ENCODE measurements around the gene ADARB2. TPM values are rescaled to one million over a fixed set of nuclear protein-coding genes. Genes with fewer than 3 reads are reported as not detected.
A peak's percentile ranks its signal among the peaks of the same experiment; 100 is the strongest.

Gene ADARB2
- total and polyA plus RNA-seq, 4 experiments from 2014 or later: 13.5 to 14.1 TPM; not detected in 2

DNA sequence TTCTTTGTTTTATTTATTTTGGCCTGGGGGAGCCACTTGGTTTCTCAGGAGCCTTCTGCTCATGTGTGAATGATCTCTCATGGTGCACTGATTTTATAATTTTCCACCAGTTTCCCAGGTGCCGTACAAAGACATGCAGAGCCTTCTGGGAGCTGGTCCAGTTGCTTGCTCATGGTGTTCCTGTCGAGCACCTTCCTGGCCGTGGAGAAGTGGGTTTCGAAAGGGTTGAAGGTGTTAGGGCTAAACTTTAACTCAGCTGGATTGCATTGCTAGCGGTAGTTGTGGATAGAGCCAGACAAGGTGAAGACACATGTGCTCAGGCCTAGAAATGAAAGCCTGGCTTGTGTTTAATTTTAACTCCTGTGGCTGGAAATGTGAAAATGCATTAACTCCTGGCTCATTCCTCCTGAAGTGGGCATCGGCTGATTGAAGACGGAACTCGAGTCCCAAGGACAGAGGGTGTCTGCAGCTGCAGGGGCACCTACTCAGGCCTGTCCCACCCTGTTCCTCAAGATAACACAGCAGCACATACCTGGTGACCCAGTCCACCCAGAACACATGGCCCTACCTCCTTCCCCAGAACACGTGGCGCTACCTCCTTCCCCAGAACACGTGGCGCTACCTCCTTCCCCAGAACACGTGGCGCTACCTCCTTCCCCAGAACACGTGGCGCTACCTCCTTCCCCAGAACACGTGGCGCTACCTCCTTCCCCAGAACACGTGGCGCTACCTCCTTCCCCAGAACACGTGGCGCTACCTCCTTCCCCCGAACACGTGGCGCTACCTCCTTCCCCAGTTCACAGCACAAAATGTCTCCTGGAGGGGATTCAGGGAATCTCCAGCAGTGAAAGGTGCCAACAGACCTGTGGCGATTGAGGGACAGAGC is 547.9 kb downstream of the ADARB2 start:
- ChIA-PET CTCF (ENCODE audit: partially characterized antibody) (no interaction called here), POLR2A (ENCODE audit: partially characterized antibody) (no interaction called here)
- Histone ChIP-seq H3K9me3 (ENCODE audit: control insufficient read depth in 1 of 2, low read length in 2 of 2) (no peaks in the 10 kb centered on the region), H3K36me3 (ENCODE audit: insufficient read depth, low read length) (no peaks in the 10 kb centered on the region), H3K27ac (ENCODE audit: low read depth, low read length) (no peak overlapping the region), H3K4me3 (ENCODE audit: low read length in 2 of 2) (no peak overlapping the region), H3K27me3 (ENCODE audit: insufficient read depth, low read length) (no peaks in the 10 kb centered on the region), H3K4me1 (ENCODE audit: insufficient read depth, low read length) (peaks cover 14% of the 10 kb centered on the region)
- Mint-ChIP-seq H3K36me3 (no peaks in the 10 kb centered on the region), H3K9me3 (no peaks in the 10 kb centered on the region), H3K27ac (no peak overlapping the region), H3K27me3 (peaks cover 0 to 3% of the 10 kb centered on the region in 2 donors), H3K4me1 (peaks cover 9 to 24% (median 15%) of the 10 kb centered on the region in 4 donors), H3K4me3 (no peak overlapping the region)
- intact Hi-C loops (cut with micrococcal nuclease): no loop called here
- no peak for DNase-seq

DNA sequence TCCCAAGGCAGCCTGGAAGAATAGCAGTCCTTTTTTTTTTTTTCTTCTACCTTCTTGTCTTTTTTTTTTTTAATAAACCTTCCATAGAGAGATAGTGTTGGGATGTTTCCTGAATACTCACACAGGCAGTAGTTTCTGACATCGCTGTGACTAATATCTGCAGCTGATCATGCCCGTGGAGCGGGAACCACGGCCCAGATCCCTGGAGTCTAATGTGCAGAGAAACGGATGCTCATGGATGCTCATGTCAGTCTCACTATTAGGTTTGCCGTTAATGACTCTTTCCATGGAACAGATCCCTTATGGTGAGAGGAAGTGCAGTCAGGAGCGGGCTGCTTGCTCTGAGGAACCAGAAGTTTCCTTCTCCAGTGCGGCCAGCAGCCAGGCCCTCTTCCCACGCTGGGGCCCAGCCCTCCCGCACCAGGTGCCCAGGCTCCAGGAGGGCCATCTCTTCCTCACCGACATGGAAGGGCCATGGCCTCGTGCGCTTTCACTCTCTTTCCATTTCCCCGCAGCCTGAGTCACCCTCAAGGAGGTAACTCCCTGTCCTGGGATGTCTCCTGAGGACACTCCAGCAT is 548.7 kb downstream of the ADARB2 start:
- H3K27me3 ChIP-seq (ENCODE audit: insufficient read depth, low read length): no peaks in the 10 kb centered on the region
- intact Hi-C loops (cut with micrococcal nuclease): no loop called here
- no peak overlapping the region for H3K4me3 Mint-ChIP-seq
- H3K9me3 ChIP-seq (ENCODE audit: control insufficient read depth in 1 of 2, low read length in 2 of 2): no peaks in the 10 kb centered on the region
- H3K36me3 Mint-ChIP-seq: no peaks in the 10 kb centered on the region
- peaks cover 4 to 16% (median 9%) of the 10 kb centered on the region in 4 donors for H3K4me1 Mint-ChIP-seq
- H3K27ac Mint-ChIP-seq: peak overlapping the region in 1 of 7 donors; percentile 55
- peaks cover 9% of the 10 kb centered on the region for H3K4me1 ChIP-seq (ENCODE audit: insufficient read depth, low read length)
- no peaks in the 10 kb centered on the region for H3K9me3 Mint-ChIP-seq
- DNase-seq: no peak
- CTCF ChIA-PET (ENCODE audit: partially characterized antibody): no interaction called here
- POLR2A ChIA-PET (ENCODE audit: partially characterized antibody): no interaction called here
- H3K27ac ChIP-seq (ENCODE audit: low read depth, low read length): no peak overlapping the region
- H3K36me3 ChIP-seq (ENCODE audit: insufficient read depth, low read length): no peaks in the 10 kb centered on the region
- no peak overlapping the region for H3K4me3 ChIP-seq (ENCODE audit: low read length in 2 of 2)
- peaks cover 1 to 3% of the 10 kb centered on the region in 2 donors for H3K27me3 Mint-ChIP-seq

DNA sequence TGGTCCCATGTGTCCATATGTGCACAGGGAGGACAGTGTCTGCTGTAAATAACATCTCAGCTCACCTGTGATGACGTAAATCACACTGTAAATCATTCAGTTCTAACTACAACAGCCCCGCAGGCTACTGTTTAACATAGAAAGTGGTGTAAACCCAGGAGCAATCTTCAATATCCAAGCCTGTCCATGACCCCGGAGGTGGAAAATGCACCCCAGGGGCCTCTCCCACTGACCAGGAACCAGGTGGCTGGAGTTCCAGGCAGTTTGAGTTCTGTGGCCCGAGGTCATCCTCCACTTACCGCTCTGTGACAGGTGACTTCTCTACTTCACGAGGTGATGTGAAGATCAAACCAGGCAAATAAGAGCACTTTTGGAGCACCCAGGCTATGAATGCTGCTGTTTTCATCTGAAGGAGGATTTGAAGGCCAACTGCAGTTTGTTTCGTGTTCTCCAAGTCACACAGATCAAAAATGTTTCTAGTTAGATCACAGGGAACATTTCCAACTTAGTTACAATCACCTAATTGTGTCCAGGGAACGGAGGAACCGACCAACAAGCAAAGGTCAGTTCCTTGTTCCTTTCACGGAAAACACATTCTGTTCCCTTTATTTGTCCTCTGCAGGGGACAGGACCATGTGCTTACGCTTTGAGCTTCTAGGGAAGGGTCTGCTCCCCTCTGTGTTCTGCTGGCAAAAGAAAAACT is 549.3 kb downstream of the ADARB2 start:
- H3K36me3 ChIP-seq (ENCODE audit: insufficient read depth, low read length): no peaks in the 10 kb centered on the region
- no peak overlapping the region for H3K4me3 ChIP-seq (ENCODE audit: low read length in 2 of 2)
- DNase-seq: no peak
- peaks cover 1 to 3% of the 10 kb centered on the region in 2 donors for H3K27me3 Mint-ChIP-seq
- no peaks in the 10 kb centered on the region for H3K9me3 Mint-ChIP-seq
- no peak overlapping the region for H3K4me3 Mint-ChIP-seq
- ChIA-PET POLR2A (ENCODE audit: partially characterized antibody) (no interaction called here), CTCF (ENCODE audit: partially characterized antibody) (no interaction called here)
- intact Hi-C loops (cut with micrococcal nuclease): no loop called here
- no peak overlapping the region for H3K27ac Mint-ChIP-seq
- peaks cover 0 to 10% (median 3%) of the 10 kb centered on the region in 4 donors for H3K4me1 Mint-ChIP-seq
- H3K27me3 ChIP-seq (ENCODE audit: insufficient read depth, low read length): no peaks in the 10 kb centered on the region
- H3K4me1 ChIP-seq (ENCODE audit: insufficient read depth, low read length): peaks cover 3% of the 10 kb centered on the region
- H3K9me3 ChIP-seq (ENCODE audit: control insufficient read depth in 1 of 2, low read length in 2 of 2): no peaks in the 10 kb centered on the region
- no peaks in the 10 kb centered on the region for H3K36me3 Mint-ChIP-seq
- no peak overlapping the region for H3K27ac ChIP-seq (ENCODE audit: low read depth, low read length)

DNA sequence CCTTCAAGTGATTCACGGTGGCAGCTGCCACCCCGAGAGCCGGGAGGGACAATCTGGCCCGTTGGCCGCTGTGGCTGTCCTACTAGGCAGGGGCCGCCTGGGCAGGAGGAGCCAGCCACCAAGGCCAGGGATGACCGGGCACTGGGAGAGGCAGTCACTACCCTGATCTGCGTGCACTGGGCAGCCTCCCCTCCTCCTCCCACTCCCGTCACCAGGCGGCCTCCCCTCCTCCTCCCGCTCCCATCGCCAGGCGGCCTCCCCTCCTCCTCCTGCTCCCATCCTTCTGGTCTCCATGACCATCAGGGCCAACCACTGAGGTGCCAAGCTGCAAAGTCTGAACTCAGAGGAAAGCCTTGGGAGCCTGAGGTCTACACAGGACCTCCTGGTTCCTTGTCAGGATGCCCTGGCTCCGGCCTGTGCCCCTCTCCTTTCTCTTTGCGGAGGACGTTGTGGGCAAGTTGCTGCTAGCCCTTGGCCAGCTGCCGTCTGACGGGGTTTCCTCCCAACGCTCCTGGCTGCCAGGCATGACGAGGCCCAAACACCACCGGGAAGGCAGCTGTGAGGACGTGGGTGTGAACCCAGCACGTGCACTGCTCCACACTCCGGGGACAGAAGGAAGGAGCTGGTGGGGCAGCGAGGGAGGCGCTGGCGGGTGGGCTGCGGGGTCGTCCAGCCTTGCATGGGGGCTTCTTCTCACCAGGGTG is 550.0 kb downstream of the ADARB2 start:
- intact Hi-C loops (cut with micrococcal nuclease): no loop called here
- no peaks in the 10 kb centered on the region for H3K9me3 ChIP-seq (ENCODE audit: control insufficient read depth in 1 of 2, low read length in 2 of 2)
- ChIA-PET POLR2A (ENCODE audit: partially characterized antibody) (no interaction called here), CTCF (ENCODE audit: partially characterized antibody) (no interaction called here)
- H3K36me3 ChIP-seq (ENCODE audit: insufficient read depth, low read length): no peaks in the 10 kb centered on the region
- no peaks in the 10 kb centered on the region for H3K27me3 ChIP-seq (ENCODE audit: insufficient read depth, low read length)
- no peak overlapping the region for H3K27ac Mint-ChIP-seq
- no peaks in the 10 kb centered on the region for H3K4me1 ChIP-seq (ENCODE audit: insufficient read depth, low read length)
- peaks cover 0 to 7% (median 0%) of the 10 kb centered on the region in 4 donors for H3K4me1 Mint-ChIP-seq
- H3K27me3 Mint-ChIP-seq: peaks cover 1 to 3% of the 10 kb centered on the region in 2 donors
- H3K4me3 Mint-ChIP-seq: no peak overlapping the region
- H3K4me3 ChIP-seq (ENCODE audit: low read length in 2 of 2): no peak overlapping the region
- H3K9me3 Mint-ChIP-seq: no peaks in the 10 kb centered on the region
- H3K27ac ChIP-seq (ENCODE audit: low read depth, low read length): no peak overlapping the region
- no peaks in the 10 kb centered on the region for H3K36me3 Mint-ChIP-seq
- DNase-seq: no peak

DNA sequence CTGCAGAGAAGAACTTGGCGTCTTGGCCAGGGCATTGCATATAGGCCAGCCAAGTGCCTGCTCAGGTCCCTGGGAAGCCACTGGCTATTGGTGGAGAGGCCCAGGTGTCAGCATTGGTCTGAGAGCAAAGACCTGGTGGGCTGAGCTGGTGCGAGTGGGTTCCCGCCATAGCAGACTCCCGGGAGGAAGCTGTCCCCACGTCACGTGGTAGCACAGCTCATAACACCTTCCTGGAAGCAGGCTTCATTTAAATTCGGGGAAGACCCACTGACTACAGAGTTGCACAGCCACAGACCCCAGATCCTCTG is 550.7 kb downstream of the ADARB2 start:
- no peak overlapping the region for H3K4me3 Mint-ChIP-seq
- Histone ChIP-seq H3K9me3 (ENCODE audit: control insufficient read depth in 1 of 2, low read length in 2 of 2) (no peaks in the 10 kb centered on the region), H3K36me3 (ENCODE audit: insufficient read depth, low read length) (no peaks in the 10 kb centered on the region), H3K27ac (ENCODE audit: low read depth, low read length) (no peak overlapping the region), H3K27me3 (ENCODE audit: insufficient read depth, low read length) (no peaks in the 10 kb centered on the region), H3K4me3 (ENCODE audit: low read length in 2 of 2) (no peak overlapping the region), H3K4me1 (ENCODE audit: insufficient read depth, low read length) (no peaks in the 10 kb centered on the region)
- intact Hi-C loops (cut with micrococcal nuclease): no loop called here
- CTCF ChIA-PET (ENCODE audit: partially characterized antibody): no interaction called here
- H3K4me1 Mint-ChIP-seq: peaks cover 0 to 3% (median 0%) of the 10 kb centered on the region in 4 donors
- DNase-seq: no peak
- H3K9me3 Mint-ChIP-seq: no peaks in the 10 kb centered on the region
- POLR2A ChIA-PET (ENCODE audit: partially characterized antibody): no interaction called here
- H3K27ac Mint-ChIP-seq: no peak overlapping the region
- peaks cover 1 to 3% of the 10 kb centered on the region in 2 donors for H3K27me3 Mint-ChIP-seq
- H3K36me3 Mint-ChIP-seq: no peaks in the 10 kb centered on the region

DNA sequence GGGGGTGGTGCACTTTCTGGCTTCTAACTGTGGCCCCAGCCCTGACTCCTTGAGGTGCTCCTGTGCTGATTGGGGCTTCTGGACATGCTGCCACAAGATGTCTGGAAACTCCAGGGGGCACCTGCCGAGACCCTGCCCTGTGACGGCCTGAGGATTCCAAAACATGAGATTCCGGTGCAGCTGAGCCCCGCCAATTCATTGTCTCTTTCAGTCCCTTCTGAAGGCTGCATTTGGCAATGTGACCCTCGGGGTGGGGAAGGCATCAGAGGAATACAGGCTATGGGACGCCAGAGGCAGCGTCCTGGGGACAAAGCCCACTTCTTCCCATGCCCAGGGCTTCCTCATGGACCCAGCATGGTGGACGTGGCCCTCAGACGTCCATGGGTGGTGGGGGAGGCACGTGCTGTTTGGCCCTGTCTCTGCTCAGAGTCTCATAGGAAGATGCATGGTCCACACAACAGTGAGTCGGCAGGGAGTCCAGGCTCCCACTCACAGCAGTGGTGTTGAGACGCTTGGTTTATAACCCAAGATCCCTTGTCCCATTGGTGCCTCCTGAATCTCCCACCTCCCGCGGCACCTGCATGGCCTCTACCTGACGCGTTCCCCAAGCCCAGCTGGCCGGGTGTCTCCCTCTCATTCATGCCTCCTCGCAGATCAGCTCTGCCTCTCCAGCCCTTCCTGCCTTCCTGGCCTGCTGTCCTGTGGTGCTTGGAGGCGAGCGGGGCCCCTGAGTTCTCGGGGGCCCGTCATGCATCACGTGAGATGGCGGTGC is 551.2 kb downstream of the ADARB2 start:
- H3K4me1 ChIP-seq (ENCODE audit: insufficient read depth, low read length): no peaks in the 10 kb centered on the region
- H3K36me3 ChIP-seq (ENCODE audit: insufficient read depth, low read length): no peaks in the 10 kb centered on the region
- intact Hi-C loops (cut with micrococcal nuclease): no loop called here
- H3K4me3 ChIP-seq (ENCODE audit: low read length in 2 of 2): no peak overlapping the region
- Mint-ChIP-seq H3K9me3 (no peaks in the 10 kb centered on the region), H3K27me3 (peaks cover 1 to 3% of the 10 kb centered on the region in 2 donors), H3K27ac (no peak overlapping the region), H3K4me3 (no peak overlapping the region), H3K36me3 (no peaks in the 10 kb centered on the region), H3K4me1 (peaks cover 0 to 3% (median 0%) of the 10 kb centered on the region in 4 donors)
- ChIA-PET CTCF (ENCODE audit: partially characterized antibody) (no interaction called here), POLR2A (ENCODE audit: partially characterized antibody) (no interaction called here)
- H3K27me3 ChIP-seq (ENCODE audit: insufficient read depth, low read length): no peaks in the 10 kb centered on the region
- no peaks in the 10 kb centered on the region for H3K9me3 ChIP-seq (ENCODE audit: control insufficient read depth in 1 of 2, low read length in 2 of 2)
- DNase-seq: no peak
- H3K27ac ChIP-seq (ENCODE audit: low read depth, low read length): no peak overlapping the region
